OCI-M1 (cell line): ENCODE measurements around the gene STAT5B.

Experiments
- DNase-seq: peaks from one replicate; lab custom pipeline; 2025; lab: John Stamatoyannopoulos, UW

The STAT5B gene

GRCh38 chr17:42285346-42286050 lies 9.3 kb upstream of the STAT5B start:
- no peak for DNase-seq

- no peak for DNase-seq
These were observed 8.4 kb upstream of the STAT5B start for GRCh38 chr17:42284566-42284965.

- no peak for DNase-seq
These were observed 7.8 kb upstream of the STAT5B start for GRCh38 chr17:42284024-42284369.

- no peak for DNase-seq
These were observed 7.2 kb upstream of the STAT5B start for GRCh38 chr17:42283241-42284023.

- DNase-seq = no peak
These were observed 6.4 kb upstream of the STAT5B start for GRCh38 chr17:42282478-42283080.

- DNase-seq = no peak
These were observed 5.4 kb upstream of the STAT5B start for GRCh38 chr17:42281571-42282096.

- DNase-seq = no peak
These were observed 3.8 kb upstream of the STAT5B start for GRCh38 chr17:42279776-42280630.

- no peak for DNase-seq
These were observed 1.1 kb upstream of the STAT5B start for GRCh38 chr17:42277342-42277712.

GRCh38 chr17:42276609-42277341 lies 584 bp upstream of the STAT5B start:
- peak; percentile 85 for DNase-seq

- peak; percentile 81 for DNase-seq
These were observed 448 bp downstream of the STAT5B start for GRCh38 chr17:42275527-42276358.

- DNase-seq = peak; percentile 69
These were observed 1.2 kb downstream of the STAT5B start for GRCh38 chr17:42274812-42275526.

- DNase-seq = no peak
These were observed 2.0 kb downstream of the STAT5B start for GRCh38 chr17:42274253-42274542.

- DNase-seq = peak; percentile 66
These were observed 2.5 kb downstream of the STAT5B start for GRCh38 chr17:42273474-42274252.

- peak; percentile 35 for DNase-seq
These were observed 3.9 kb downstream of the STAT5B start for GRCh38 chr17:42272162-42272907.

- DNase-seq = peak; percentile 35
These were observed 4.5 kb downstream of the STAT5B start for GRCh38 chr17:42271779-42272035.

- DNase-seq = no peak
These were observed 5.0 kb downstream of the STAT5B start for GRCh38 chr17:42271006-42271778.

GRCh38 chr17:42270596-42270995 lies 5.6 kb downstream of the STAT5B start:
- no peak for DNase-seq

- no peak for DNase-seq
These were observed 6.0 kb downstream of the STAT5B start for GRCh38 chr17:42270170-42270535.
